Peyer's patch (tissue), 4 donors: ENCODE data around the gene LRRC4B. TPM values are rescaled to one million over a fixed set of nuclear protein-coding genes. Genes with fewer than 3 reads are reported as not detected.
A peak's percentile ranks its signal among the peaks of the same experiment; 100 is the strongest.

Source experiments
- DNase-seq, 3 donors: peaks; one replicate each; pipeline ENCODE4 v3.0.0-alpha.2; 2017 to 2019
- H3K27ac ChIP-seq, 4 donors: fragments of 200-600 bp; sonication (generic); one replicate each; pipeline ENCODE4 v1.5.1; 2016 to 2019
- H3K27me3 ChIP-seq, 2 donors: fragments of 200-600 bp; sonication (generic); one replicate each; pipeline ENCODE4 v1.5.1; 2019
- H3K36me3 ChIP-seq, 3 donors: fragments of 200-600 bp; sonication (generic); one replicate each; pipeline ENCODE4 v1.5.1; 2016 to 2019
- H3K4me1 ChIP-seq, 4 donors: fragments of 200-600 bp; sonication (generic); one replicate each; pipeline ENCODE4 v1.5.1; 2016 to 2019
- H3K4me3 ChIP-seq, 4 donors: fragments of 200-600 bp; sonication (generic); 1 replicate in 3 of 4; 2 replicates in 1 of 4; pipeline ENCODE4 v1.5.1; 2016 to 2019; ENCODE audit warnings: mild to moderate bottlenecking in 1 of 4
- H3K9me3 ChIP-seq, 4 donors: fragments of 200-600 bp; sonication (generic); one replicate each; pipeline ENCODE4 v1.5.1; 2016 to 2019; ENCODE audit warnings: mild to moderate bottlenecking in 1 of 4
- POLR2A ChIP-seq, 2 donors: fragments of 450-650 bp; IDR thresholded peaks; one replicate each; pipeline ENCODE4 v1.5.1; 2017; ENCODE audit warnings: antibody characterized with exemption in 2 of 2, mild to moderate bottlenecking in 2 of 2, moderate library complexity in 2 of 2
- total RNA-seq, 4 donors: library from RNA; depleted of rRNA; stranded (reverse); fragments of >200 nt; gene quantifications; one replicate each; pipeline ENCODE4 v1.1.0, GENCODE V29; 2016
- TF ChIP-seq, protein P1 (sequence below), 6 experiments: fragments of 450-650 bp in 4 of 6; fragments of 200-600 bp in 2 of 6; sonication (generic) in 1 of 6; IDR thresholded peaks; one replicate each; pipeline ENCODE4 v1.5.1; 2017 to 2019; ENCODE audit warnings: antibody characterized with exemption in 6 of 6, mild to moderate bottlenecking in 3 of 6, moderate library complexity in 1 of 6

The LRRC4B gene
- total RNA-seq, 4 donors from 2014 or later = 0.35 to 2.0 (median 1.4) TPM

DNA sequence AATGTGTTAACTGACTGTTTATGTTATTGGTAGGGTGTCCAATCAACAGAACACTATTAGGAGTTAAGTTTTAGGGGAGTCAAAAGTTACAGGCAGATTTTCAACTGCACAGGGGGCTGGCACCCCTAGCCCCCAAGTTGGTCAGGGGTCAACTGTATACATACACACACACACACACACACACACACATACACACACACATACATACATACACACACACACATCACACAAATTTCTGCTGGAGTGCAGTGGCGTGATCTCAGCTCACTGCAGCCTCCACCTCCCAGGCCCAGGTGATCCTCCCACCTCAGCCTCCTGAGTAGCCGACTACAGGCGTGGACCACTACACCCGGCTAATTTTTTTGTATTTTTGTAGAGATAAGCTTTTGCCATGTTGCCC lies 10.2 kb downstream of the LRRC4B start:
- Histone ChIP-seq H3K9me3 (no peaks in the 10 kb centered on the region), H3K27ac (no peak overlapping the region), H3K4me3 (no peak overlapping the region), H3K27me3 (peaks cover 0 to 5% of the 10 kb centered on the region in 2 donors), H3K4me1 (peaks cover 0 to 14% (median 5%) of the 10 kb centered on the region in 4 donors), H3K36me3 (no peaks in the 10 kb centered on the region)
- DNase-seq = no peak
- TF ChIP-seq, protein P1, sequence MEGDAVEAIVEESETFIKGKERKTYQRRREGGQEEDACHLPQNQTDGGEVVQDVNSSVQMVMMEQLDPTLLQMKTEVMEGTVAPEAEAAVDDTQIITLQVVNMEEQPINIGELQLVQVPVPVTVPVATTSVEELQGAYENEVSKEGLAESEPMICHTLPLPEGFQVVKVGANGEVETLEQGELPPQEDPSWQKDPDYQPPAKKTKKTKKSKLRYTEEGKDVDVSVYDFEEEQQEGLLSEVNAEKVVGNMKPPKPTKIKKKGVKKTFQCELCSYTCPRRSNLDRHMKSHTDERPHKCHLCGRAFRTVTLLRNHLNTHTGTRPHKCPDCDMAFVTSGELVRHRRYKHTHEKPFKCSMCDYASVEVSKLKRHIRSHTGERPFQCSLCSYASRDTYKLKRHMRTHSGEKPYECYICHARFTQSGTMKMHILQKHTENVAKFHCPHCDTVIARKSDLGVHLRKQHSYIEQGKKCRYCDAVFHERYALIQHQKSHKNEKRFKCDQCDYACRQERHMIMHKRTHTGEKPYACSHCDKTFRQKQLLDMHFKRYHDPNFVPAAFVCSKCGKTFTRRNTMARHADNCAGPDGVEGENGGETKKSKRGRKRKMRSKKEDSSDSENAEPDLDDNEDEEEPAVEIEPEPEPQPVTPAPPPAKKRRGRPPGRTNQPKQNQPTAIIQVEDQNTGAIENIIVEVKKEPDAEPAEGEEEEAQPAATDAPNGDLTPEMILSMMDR (IDR thresholded peaks at IDR 0.05) = no peak
- no peak for TF ChIP-seq POLR2A (IDR thresholded peaks at IDR 0.05)

DNA sequence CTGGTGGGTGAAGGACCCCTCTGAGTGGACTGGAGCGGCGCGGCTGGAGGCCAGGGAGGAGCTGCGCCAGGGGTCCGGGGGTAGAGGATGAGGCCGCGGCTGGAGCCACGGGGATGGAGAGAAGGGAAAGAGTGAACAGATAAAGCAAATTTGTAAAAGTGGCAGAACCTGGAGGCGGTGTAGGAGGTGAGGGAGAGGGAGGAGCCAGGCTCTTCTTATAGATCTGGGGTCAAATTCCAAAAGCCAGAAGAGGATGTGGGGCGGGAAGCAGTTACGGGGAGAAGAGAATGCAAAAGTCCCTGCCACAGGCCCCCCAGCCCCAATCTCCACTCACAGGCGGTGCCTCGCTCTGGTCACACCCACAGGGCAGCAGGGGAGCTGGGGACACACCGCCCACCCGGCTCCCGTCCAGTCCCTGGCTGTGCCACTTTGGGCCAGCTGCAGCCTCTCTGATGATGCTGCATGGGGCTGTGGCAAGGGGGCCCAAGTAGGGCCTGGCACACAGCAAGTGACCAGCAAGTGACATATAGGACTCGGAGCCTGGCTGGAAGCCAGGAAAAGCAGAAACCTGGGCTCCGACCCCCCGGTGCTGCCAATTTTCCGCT lies 11.1 kb downstream of the LRRC4B start:
- TF ChIP-seq, protein P1 (IDR thresholded peaks at IDR 0.05) = no peak
- no peak for TF ChIP-seq POLR2A (IDR thresholded peaks at IDR 0.05)
- Histone ChIP-seq H3K36me3 (no peaks in the 10 kb centered on the region), H3K27me3 (peaks cover 0 to 5% of the 10 kb centered on the region in 2 donors), H3K4me3 (peak overlapping the region in 1 of 4 donors; percentile 46), H3K9me3 (no peaks in the 10 kb centered on the region), H3K27ac (peak overlapping the region in 1 of 4 donors; percentile 42), H3K4me1 (peaks cover 0 to 14% (median 5%) of the 10 kb centered on the region in 4 donors)
- DNase-seq = no peak

DNA sequence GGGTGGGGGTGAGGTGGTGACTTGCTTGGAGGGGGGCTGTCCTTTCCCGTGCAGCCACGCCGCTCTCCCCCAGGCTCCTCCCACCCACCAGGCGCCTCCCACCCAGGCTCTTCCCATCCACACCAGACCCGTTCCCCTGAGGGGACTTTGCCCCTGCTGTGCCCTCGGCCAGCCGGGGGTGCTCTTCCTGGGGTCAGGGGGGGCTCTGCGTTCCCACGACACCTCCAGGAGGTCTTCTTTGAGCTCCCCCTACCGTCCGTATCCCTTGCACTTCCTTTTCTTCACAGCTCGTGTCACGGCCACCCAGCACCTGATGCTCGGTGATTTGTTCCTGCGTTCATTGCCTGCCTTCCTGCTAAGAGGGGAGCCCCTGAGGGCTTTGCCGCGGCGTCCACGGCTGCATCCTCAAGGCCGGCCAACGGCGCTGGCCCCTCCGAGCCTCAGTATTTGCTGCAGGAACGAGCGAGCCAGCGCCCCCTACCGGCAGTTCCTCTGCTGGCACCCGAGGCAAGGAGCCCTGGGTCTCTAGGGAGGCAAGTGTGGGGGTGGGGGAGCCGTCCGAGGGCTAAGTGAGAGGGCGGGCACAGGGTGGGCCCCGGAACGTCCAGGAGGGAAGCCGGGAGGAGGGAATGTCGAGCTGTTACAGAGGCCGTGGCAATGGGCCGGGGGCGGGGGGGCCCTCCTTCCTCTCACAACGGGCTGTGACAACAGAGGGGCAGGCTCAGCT lies 11.8 kb downstream of the LRRC4B start:
- Histone ChIP-seq H3K27me3 (peaks cover 0 to 5% of the 10 kb centered on the region in 2 donors), H3K4me1 (peaks cover 0 to 14% (median 5%) of the 10 kb centered on the region in 4 donors), H3K9me3 (no peaks in the 10 kb centered on the region), H3K4me3 (peak overlapping the region; percentile 17 to 46 (median 40)), H3K27ac (peak overlapping the region in 1 of 4 donors; percentile 42), H3K36me3 (no peaks in the 10 kb centered on the region)
- TF ChIP-seq, protein P1 (IDR thresholded peaks at IDR 0.05) = peak in 5 of 6 experiments; percentile 52 to 73 (median 60)
- TF ChIP-seq POLR2A (IDR thresholded peaks at IDR 0.05) = no peak
- peak; percentile 56 to 82 (median 76) for DNase-seq

DNA sequence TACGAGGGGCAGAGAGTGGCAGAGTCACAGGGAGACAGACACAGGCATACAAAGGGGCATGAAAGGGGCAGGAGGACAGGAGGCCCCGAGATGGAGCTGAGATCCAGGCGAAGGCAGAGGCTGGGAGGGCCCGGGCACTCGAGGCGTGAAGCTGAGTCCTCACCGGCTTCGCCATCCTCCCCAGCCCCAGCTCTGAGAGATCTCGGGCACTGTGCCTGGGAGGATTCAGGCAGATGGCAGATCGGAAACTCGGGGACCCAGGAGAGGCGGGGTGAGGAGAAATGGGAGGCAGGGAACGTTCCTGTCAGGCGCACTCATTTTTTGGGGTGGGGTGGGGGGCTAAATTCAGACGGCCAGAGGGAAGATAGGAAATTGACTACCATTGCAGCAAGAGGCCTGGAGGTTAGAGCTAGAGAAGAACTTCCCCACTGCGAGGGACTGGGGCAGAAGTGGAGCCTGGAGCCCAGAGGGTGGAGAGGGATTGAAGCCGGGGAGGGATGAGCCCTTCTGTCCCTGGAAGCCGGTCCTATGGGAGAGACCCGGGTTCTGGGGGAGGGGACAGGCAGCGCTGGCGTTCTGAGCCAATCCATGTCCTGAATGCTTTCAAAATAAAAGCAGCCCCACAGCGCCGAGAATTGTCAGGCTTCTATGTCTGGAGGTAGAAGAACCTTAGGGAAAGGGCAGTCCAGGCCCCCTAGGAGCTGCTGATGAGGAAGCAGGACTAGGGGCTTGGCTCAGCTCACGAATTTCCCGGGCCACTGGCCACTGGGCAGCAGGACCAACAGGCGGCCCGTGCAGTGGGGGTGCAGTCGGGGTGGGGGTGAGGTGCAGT lies 12.6 kb downstream of the LRRC4B start:
- TF ChIP-seq, protein P1 (IDR thresholded peaks at IDR 0.05) = no peak
- TF ChIP-seq POLR2A (IDR thresholded peaks at IDR 0.05) = no peak

DNA sequence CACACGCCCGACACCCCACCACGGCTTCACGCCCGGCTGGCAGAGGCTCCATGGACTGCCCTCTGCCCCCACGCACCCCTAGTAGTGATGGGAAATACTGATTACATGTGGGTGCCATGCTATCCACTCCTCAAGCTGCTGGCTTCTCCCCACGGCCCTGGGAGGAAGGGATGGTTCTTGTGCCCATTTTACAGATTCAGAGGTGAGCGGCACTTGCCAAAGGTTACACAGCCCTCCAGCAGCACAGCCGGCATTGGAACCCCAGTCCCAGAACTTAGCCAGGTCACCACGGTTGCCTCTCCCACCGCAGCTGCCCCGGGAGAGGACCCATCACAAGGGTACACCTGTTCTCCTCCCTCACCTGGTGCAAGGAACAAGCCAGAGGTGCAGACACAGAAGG lies 13.2 kb downstream of the LRRC4B start:
- Histone ChIP-seq H3K4me1 (peaks cover 0 to 14% (median 5%) of the 10 kb centered on the region in 4 donors), H3K27me3 (peaks cover 0 to 5% of the 10 kb centered on the region in 2 donors), H3K4me3 (no peak overlapping the region), H3K36me3 (no peaks in the 10 kb centered on the region), H3K27ac (no peak overlapping the region), H3K9me3 (no peaks in the 10 kb centered on the region)
- TF ChIP-seq, protein P1 (IDR thresholded peaks at IDR 0.05) = no peak
- TF ChIP-seq POLR2A (IDR thresholded peaks at IDR 0.05) = no peak
- DNase-seq = no peak

More for the DNA sequence above, 12.6 kb downstream of the LRRC4B start:
- Histone ChIP-seq H3K36me3 (no peaks in the 10 kb centered on the region), H3K27ac (peak overlapping the region in 1 of 4 donors; percentile 42), H3K9me3 (no peaks in the 10 kb centered on the region), H3K4me1 (peaks cover 0 to 14% (median 5%) of the 10 kb centered on the region in 4 donors), H3K27me3 (peaks cover 0 to 5% of the 10 kb centered on the region in 2 donors), H3K4me3 (peak overlapping the region; percentile 17 to 46 (median 40))
- DNase-seq = no peak
